IMR-90 (cell line): Measurements from ENCODE around the gene DGKG. TPM values are rescaled to one million over a fixed set of nuclear protein-coding genes. Genes with fewer than 3 reads are reported as not detected.

ENCODE experiments used
- ATAC-seq: fragments of 200-7000 bp; cut with Tn5 transposase; 2 replicates; pipeline ENCODE4 v1.9.1; 2020; ENCODE audit warnings: low read depth, mild to moderate bottlenecking, moderate library complexity
- BruUV-seq: library from RNA; stranded (reverse); fragments of 400-500 nt; replicated peaks from 2 replicates; lab custom pipeline; 2021; lab: Mats Ljungman, UMichigan
- CTCF ChIA-PET: fragments of 300-600 bp; formaldehyde crosslinking; extraction: SDS; loops from one replicate; lab custom pipeline; 2021; ENCODE audit warnings: antibody characterized with exemption; lab: Yijun Ruan, JAX
- POLR2A ChIA-PET: fragments of 300-600 bp; sonication (Branson Sonifier 250); formaldehyde crosslinking; loops from one replicate; lab custom pipeline; 2022; ENCODE audit warnings: antibody characterized with exemption; ENCODE audit not compliant: unreplicated experiment; lab: Charles Lee
- DNase-seq: peaks from one replicate; pipeline ENCODE4 v3.0.0; 2013
- H2AFZ ChIP-seq: replicated peaks from 2 replicates; pipeline ENCODE3; 2013; ENCODE audit warnings: low read length, mild to moderate bottlenecking; ENCODE audit not compliant: poor library complexity
- H2AK5ac ChIP-seq: 2 replicates; pipeline ENCODE4 v1.6.1; 2013; ENCODE audit warnings: low read depth, low read length, inconsistent platforms
- H2AK9ac ChIP-seq: replicated peaks from 2 replicates; pipeline ENCODE3; 2013; ENCODE audit warnings: mild to moderate bottlenecking, low read depth, low read length, moderate library complexity; ENCODE audit not compliant: poor library complexity
- H2BK120ac ChIP-seq: 2 replicates; pipeline ENCODE4 v1.6.1; 2013; ENCODE audit warnings: low read depth, low read length, inconsistent platforms
- H2BK15ac ChIP-seq: 3 replicates; pipeline ENCODE4 v1.6.1; 2013; ENCODE audit warnings: low read depth, low read length, inconsistent platforms
- H2BK20ac ChIP-seq: 2 replicates; pipeline ENCODE4 v1.6.1; 2013; ENCODE audit warnings: low read depth, mild to moderate bottlenecking, inconsistent platforms, low read length, moderate library complexity
- H2BK5ac ChIP-seq: 2 replicates; pipeline ENCODE4 v1.6.1; 2013; ENCODE audit warnings: mild to moderate bottlenecking, low read depth, low read length, inconsistent platforms; ENCODE audit not compliant: poor library complexity, severe bottlenecking
- H3K14ac ChIP-seq: replicated peaks from 2 replicates; pipeline ENCODE4 v1.6.1; 2013; ENCODE audit warnings: low read depth, low read length, inconsistent platforms
- H3K18ac ChIP-seq: 2 replicates; pipeline ENCODE4 v1.6.1; 2013; ENCODE audit warnings: low read depth, low read length, control low read depth
- H3K23ac ChIP-seq: 2 replicates; pipeline ENCODE4 v1.6.1; 2013; ENCODE audit warnings: low read depth, low read length, inconsistent platforms
- H3K27ac ChIP-seq: 2 replicates; pipeline ENCODE4 v1.5.1; 2013; ENCODE audit warnings: mild to moderate bottlenecking, control low read depth, low read length; ENCODE audit not compliant: insufficient read depth
- H3K27me3 ChIP-seq: 2 replicates; pipeline ENCODE4 v1.6.1; 2013; ENCODE audit warnings: low read length; ENCODE audit not compliant: control insufficient read depth, insufficient read depth
- H3K36me3 ChIP-seq: 2 replicates; pipeline ENCODE4 v1.6.1; 2013; ENCODE audit warnings: low read length, mixed read lengths; ENCODE audit not compliant: control insufficient read depth, insufficient read depth
- H3K4ac ChIP-seq: 2 replicates; pipeline ENCODE4 v1.6.1; 2013; ENCODE audit warnings: low read depth, low read length, inconsistent platforms
- H3K4me1 ChIP-seq: 2 replicates; pipeline ENCODE4 v1.6.1; 2013; ENCODE audit warnings: low read length, mixed read lengths; ENCODE audit not compliant: control insufficient read depth, insufficient read depth
- H3K4me2 ChIP-seq: 2 replicates; pipeline ENCODE4 v1.6.1; 2013; ENCODE audit warnings: low read depth, mild to moderate bottlenecking, control low read depth, low read length, moderate library complexity
- H3K4me3 ChIP-seq: 2 replicates; pipeline ENCODE4 v1.5.1; 2013; ENCODE audit warnings: low read depth, mild to moderate bottlenecking, control low read depth, low read length, moderate library complexity; ENCODE audit not compliant: insufficient read depth
- H3K56ac ChIP-seq: 2 replicates; pipeline ENCODE4 v1.6.1; 2013; ENCODE audit warnings: low read length, inconsistent platforms; ENCODE audit not compliant: insufficient read depth; ENCODE audit errors: extremely low read depth
- H3K79me1 ChIP-seq, 2 experiments: 2 replicates each; pipeline ENCODE4 v1.6.1; 2013; ENCODE audit warnings: low read length in 2 of 2, inconsistent platforms in 1 of 2, low read depth in 1 of 2
- H3K9ac ChIP-seq: 2 replicates; pipeline ENCODE4 v1.6.1; 2013; ENCODE audit warnings: low read depth, low read length, control low read depth
- H3K9me1 ChIP-seq: 2 replicates; pipeline ENCODE4 v1.6.1; 2013; ENCODE audit warnings: low read length, inconsistent platforms; ENCODE audit not compliant: insufficient read depth
- H3K9me3 ChIP-seq: 2 replicates; pipeline ENCODE4 v1.6.1; 2013; ENCODE audit warnings: low read length; ENCODE audit not compliant: control insufficient read depth, insufficient read depth
- H4K20me1 ChIP-seq: 2 replicates; pipeline ENCODE4 v1.6.1; 2013; ENCODE audit warnings: low read length, inconsistent platforms; ENCODE audit not compliant: insufficient read depth
- H4K5ac ChIP-seq: 2 replicates; pipeline ENCODE4 v1.6.1; 2013; ENCODE audit warnings: mild to moderate bottlenecking, low read depth, low read length, control low read depth
- H4K8ac ChIP-seq, 2 experiments: 2 replicates each; pipeline ENCODE4 v1.6.1; 2013; ENCODE audit warnings: low read depth in 2 of 2, low read length in 2 of 2, control low read depth in 1 of 2, inconsistent platforms in 1 of 2
- H4K91ac ChIP-seq: 2 replicates; pipeline ENCODE4 v1.6.1; 2013; ENCODE audit warnings: low read depth, low read length, inconsistent platforms; ENCODE audit not compliant: insufficient read depth
- CTCF ChIP-seq: conservative IDR thresholded peaks from 2 replicates; pipeline ENCODE4 v1.5.1; 2012; ENCODE audit warnings: mild to moderate bottlenecking, low read depth, low read length, improper control_type of control experiment
- WGBS, 2 experiments: methylation state at CpG; one replicate each; pipeline versions ENCODE4 v1.1.5 to v1.1.7; 2013; ENCODE audit warnings: missing lambda C conversion rate in 2 of 2; ENCODE audit not compliant: insufficient read length in 1 of 2; ENCODE audit errors: extremely low coverage in 2 of 2; 5-methylcytosine and 5-hydroxymethylcytosine counted together
- dilution Hi-C: fragments of 300-500 bp; cut with HindIII; formaldehyde crosslinking; loops from one replicate; pipeline ENCODE4 v1.14.3; 2018; ENCODE audit warnings: low sequenced_read_pairs; ENCODE audit not compliant: unreplicated experiment
- in situ Hi-C: fragments of 300-500 bp; cut with MboI; formaldehyde crosslinking; loops from 3 replicates; pipeline ENCODE4 v1.14.3; 2019; ENCODE audit warnings: low sequenced_read_pairs, inconsistent platforms, mixed read lengths
- intact Hi-C: fragments of 100-400 bp; cut with micrococcal nuclease; formaldehyde crosslinking; loops from 2 replicates; pipeline ENCODE4 v1.10.0; 2022
- polyA plus RNA-seq, 3 experiments: library from polyadenylated mRNA; depleted of rRNA; stranded (reverse); fragments of >200 nt; gene quantifications; 2 replicates each; pipeline ENCODE4 v1.2.3, GENCODE V29; 2012; ENCODE audit warnings: low replicate concordance in 1 of 3
- total RNA-seq: library from RNA; depleted of rRNA; stranded (reverse); fragments of >200 nt; gene quantifications from 2 replicates; pipeline ENCODE4 v1.2.3, GENCODE V29; 2012

DGKG gene
- total and polyA plus RNA-seq, 2 of the 4 experiments (the other 2 are of a cell fraction): 1.2 to 4.1 TPM

GRCh38 chr3:186401556-186401955, 39.5 kb upstream of the DGKG start:
- H2BK5ac ChIP-seq: no peak overlapping the region
- H2AK5ac ChIP-seq: no peak overlapping the region
- dilution Hi-C loops: no loop called here
- H3K36me3 ChIP-seq: no peaks in the 10 kb centered on the region
- H3K18ac ChIP-seq: no peak overlapping the region
- BruUV-seq: no TSS peak
- no peak overlapping the region for H4K91ac ChIP-seq
- no peak overlapping the region for H3K27ac ChIP-seq
- H2AK9ac ChIP-seq: no peak overlapping the region
- no peak overlapping the region for H3K14ac ChIP-seq
- H3K4me2 ChIP-seq: no peak overlapping the region
- DNase-seq (no peak), ATAC-seq (no peak)
- H3K4me1 ChIP-seq: no peaks in the 10 kb centered on the region
- POLR2A ChIA-PET: no interaction called here
- intact Hi-C loops: no loop called here
- H3K56ac ChIP-seq: no peak overlapping the region
- H4K5ac ChIP-seq: no peak overlapping the region
- H2BK15ac ChIP-seq: no peak overlapping the region
- no peaks in the 10 kb centered on the region for H3K79me1 ChIP-seq
- no peaks in the 10 kb centered on the region for H3K9me3 ChIP-seq
- H4K8ac ChIP-seq: no peak overlapping the region
- H3K23ac ChIP-seq: no peak overlapping the region
- no peak overlapping the region for H3K4me3 ChIP-seq
- H4K20me1 ChIP-seq: no peaks in the 10 kb centered on the region
- TF ChIP-seq CTCF: no peak
- H3K4ac ChIP-seq: no peak overlapping the region
- in situ Hi-C loops: no loop called here
- no peak overlapping the region for H2BK20ac ChIP-seq
- peaks cover 10% of the 10 kb centered on the region for H3K27me3 ChIP-seq
- H2BK120ac ChIP-seq: no peak overlapping the region
- WGBS, 2 experiments: no CpG with 5 or more reads among the region's 6 CpGs
- H2AFZ ChIP-seq: no peak overlapping the region
- no peak overlapping the region for H3K9ac ChIP-seq
- CTCF ChIA-PET: no interaction called here
- H3K9me1 ChIP-seq: no peaks in the 10 kb centered on the region
